ENCODE results near the gene ME1. TPM values are rescaled to one million over a fixed set of nuclear protein-coding genes. Genes with fewer than 3 reads are reported as not detected.

Gene ME1
- total and polyA plus RNA-seq, 2 of the 13 experiments (the other 11 are each of a cell fraction or from before 2014, with no cell fraction given): not detected

GRCh38 chr6:83432636-83433035, 1.8 kb upstream of the ME1 start:
- no peak overlapping the region for H2AFZ ChIP-seq (ENCODE audit: low read length)
- no peak overlapping the region for H3K4me2 ChIP-seq (ENCODE audit: low read depth, low read length)
- H3K9ac ChIP-seq (ENCODE audit: insufficient read depth, low read depth, low read length): no peak overlapping the region
- DNase-seq (ENCODE audit: low spot score): no peak
- H3K27me3 ChIP-seq (ENCODE audit: control insufficient read depth in 1 of 2, insufficient read depth in 2 of 2, low read length in 2 of 2): no peaks in the 10 kb centered on the region; a peak in 1 of 5 replicates
- CTCF ChIA-PET (ENCODE audit: low intra/inter-chr PET ratio, low total read pairs): no interaction called here
- no peaks in the 10 kb centered on the region for H3K36me3 ChIP-seq (replicated peaks in 1 of 2; ENCODE audit: control insufficient read depth in 1 of 2, insufficient read depth in 2 of 2, low read length in 2 of 2)
- no peak for ATAC-seq
- intact Hi-C loops (cut with micrococcal nuclease; ENCODE audit: unreplicated experiment): no loop called here
- no peaks in the 10 kb centered on the region for H3K9me3 ChIP-seq (ENCODE audit: low read length)
- H3K27ac ChIP-seq (ENCODE audit: extremely low read length, insufficient read depth, low read length): no peak overlapping the region
- POLR2A ChIA-PET: no interaction called here
- no peaks in the 10 kb centered on the region for H4K20me1 ChIP-seq (ENCODE audit: insufficient read depth, low read length)
- no peak overlapping the region for H3K4me3 ChIP-seq (replicated peaks in 1 of 3; ENCODE audit: insufficient read depth in 1 of 3, low read depth in 2 of 3, low read length in 3 of 3)
- TF ChIP-seq SAP130 (CRISPR knock-in tag; IDR thresholded peaks at IDR 0.05; ENCODE audit: low read depth) (no peak), ZNF331 (CRISPR knock-in tag; IDR thresholded peaks at IDR 0.05) (no peak), NFATC3 (CRISPR knock-in tag; IDR thresholded peaks at IDR 0.05) (no peak), TSC22D2 (CRISPR knock-in tag; IDR thresholded peaks at IDR 0.05; ENCODE audit: borderline replicate concordance) (no peak), ZNF20 (CRISPR knock-in tag; IDR thresholded peaks at IDR 0.05) (no peak), HMGA1 (CRISPR knock-in tag; conservative IDR thresholded peaks at IDR 0.05) (no peak), ZBTB8A (CRISPR knock-in tag; IDR thresholded peaks at IDR 0.05; ENCODE audit: borderline replicate concordance, low read depth) (no peak), POLR2A (IDR thresholded peaks at IDR 0.05; ENCODE audit: insufficient read depth in 1 of 2, low read depth in 2 of 2, low read length in 2 of 2) (no peak), ZBTB7B (CRISPR knock-in tag; IDR thresholded peaks at IDR 0.05) (no peak), TRIM24 (CRISPR knock-in tag; IDR thresholded peaks at IDR 0.05) (no peak), ZNF143 (CRISPR knock-in tag; IDR thresholded peaks at IDR 0.05) (no peak), RFX5 (IDR thresholded peaks at IDR 0.05; ENCODE audit: low read depth, low read length) (no peak), ZNF18 (CRISPR knock-in tag; IDR thresholded peaks at IDR 0.05; ENCODE audit: insufficient replicate concordance) (no peak), HOXA3 (CRISPR knock-in tag; IDR thresholded peaks at IDR 0.05) (no peak), PHB2 (IDR thresholded peaks at IDR 0.05; ENCODE audit: partially characterized antibody) (no peak), ZNF7 (CRISPR knock-in tag; IDR thresholded peaks at IDR 0.05) (no peak), ZNF549 (CRISPR knock-in tag; IDR thresholded peaks at IDR 0.05) (no peak)
- TF ChIP-seq, protein P1, sequence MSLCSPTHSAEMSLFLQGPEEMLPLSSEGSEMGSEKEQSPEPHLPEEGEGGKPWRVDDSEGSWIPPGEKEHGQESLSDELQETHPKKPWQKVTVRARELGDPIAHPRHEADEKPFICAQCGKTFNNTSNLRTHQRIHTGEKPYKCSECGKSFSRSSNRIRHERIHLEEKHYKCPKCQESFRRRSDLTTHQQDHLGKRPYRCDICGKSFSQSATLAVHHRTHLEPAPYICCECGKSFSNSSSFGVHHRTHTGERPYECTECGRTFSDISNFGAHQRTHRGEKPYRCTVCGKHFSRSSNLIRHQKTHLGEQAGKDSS (CRISPR knock-in tag; IDR thresholded peaks at IDR 0.05; ENCODE audit: borderline replicate concordance, low read depth): no peak
- TF ChIP-seq, protein P2, sequence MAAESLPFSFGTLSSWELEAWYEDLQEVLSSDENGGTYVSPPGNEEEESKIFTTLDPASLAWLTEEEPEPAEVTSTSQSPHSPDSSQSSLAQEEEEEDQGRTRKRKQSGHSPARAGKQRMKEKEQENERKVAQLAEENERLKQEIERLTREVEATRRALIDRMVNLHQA (CRISPR knock-in tag; IDR thresholded peaks at IDR 0.05): no peak
- no TSS peak for BruUV-seq (replicated peaks)
- H3K4me1 ChIP-seq (ENCODE audit: insufficient read depth, low read length): no peaks in the 10 kb centered on the region
- FAIRE-seq: no peak
- 2% methylated on average over 2 of the region's 2 CpGs for WGBS (ENCODE audit: low lambda C conversion rate)
- in situ Hi-C loops (cut with HindIII; ENCODE audit: extremely low pct_ligation_motif_present, low pct_unique_long_range_greater_than_20kb): no loop called here
- no peaks in the 10 kb centered on the region for H3K79me2 ChIP-seq (ENCODE audit: insufficient read depth, low read length)
